ENCODE data around the gene MAP6. TPM values are rescaled to one million over a fixed set of nuclear protein-coding genes. Genes with fewer than 3 reads are reported as not detected.

Gene MAP6
- total and polyA plus RNA-seq, 10 of the 15 experiments (the other 5 are each of a cell fraction or from before 2014, with no cell fraction given): 0.06 to 0.19 (median 0.11) TPM; not detected in 5

DNA sequence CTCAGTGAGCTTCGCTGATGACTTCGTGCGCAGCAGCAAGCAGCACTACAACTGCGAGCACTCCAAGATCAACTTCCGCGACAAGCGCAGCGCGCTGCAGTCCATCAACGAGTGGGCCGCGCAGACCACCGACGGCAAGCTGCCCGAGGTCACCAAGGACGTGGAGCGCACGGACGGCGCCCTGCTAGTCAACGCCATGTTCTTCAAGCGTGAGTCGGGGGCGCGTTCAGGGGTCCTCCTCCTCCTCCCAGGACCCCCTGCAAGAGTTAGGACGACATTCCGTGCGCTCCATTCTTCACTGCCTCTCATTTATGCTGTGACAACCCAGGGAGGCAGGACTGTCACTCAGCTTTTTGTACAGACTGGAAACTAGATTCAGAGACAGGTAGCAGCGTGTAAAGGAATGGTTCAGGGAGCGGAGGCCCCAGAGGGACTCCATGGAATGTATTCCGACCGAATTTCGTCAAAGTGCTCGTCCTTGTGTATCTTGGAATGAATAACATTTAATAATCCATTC, 102.0 kb downstream of the MAP6 start:
- no TSS peak for BruUV-seq (replicated peaks)
- peaks cover 19% of the 10 kb centered on the region for H3K79me2 ChIP-seq (ENCODE audit: control insufficient read depth, insufficient read depth, low read length)
- H3K4me2 ChIP-seq (ENCODE audit: control insufficient read depth, insufficient read depth): no peak overlapping the region
- intact Hi-C loops (cut with micrococcal nuclease; ENCODE audit: unreplicated experiment) (no loop called here), in situ Hi-C loops (cut with MboI) (no loop called here)
- ChIA-PET SMC1A (ENCODE audit: uncharacterized antibody, unreplicated experiment) (no interaction called here), CTCF (interaction anchor here (1.0 kb wide), 1 partner anchor 9 kb away, joined by 4 read pairs; no protein-coding TSS in a partner anchor), RAD21 (ENCODE audit: unreplicated experiment) (no interaction called here), POLR2A (interaction anchor here (1.0 kb wide), 1 partner anchor 31 kb away, joined by 3 read pairs; no protein-coding TSS in a partner anchor)
- FAIRE-seq: no peak
- DNase-seq (ENCODE audit: low read depth, low spot score): no peak
- WGBS (ENCODE audit: insufficient coverage, insufficient replicate concordance, low lambda C conversion rate, missing lambda C conversion rate): 90% methylated on average over 34 of the region's 34 CpGs
- H3K27me3 ChIP-seq (replicated peaks in 1 of 2; ENCODE audit: control insufficient read depth in 2 of 2, insufficient read depth in 2 of 2, low read length in 1 of 2): no peaks in the 10 kb centered on the region
- H3K4me1 ChIP-seq (ENCODE audit: control insufficient read depth, insufficient read depth, low read length): peaks cover 5% of the 10 kb centered on the region; the same call in 1 of the 2 replicates
- TF ChIP-seq TAF1 (IDR thresholded peaks at IDR 0.05; ENCODE audit: borderline replicate concordance, low read depth, low read length): no peak
- TF ChIP-seq ZNF24 (IDR thresholded peaks at IDR 0.05): no peak
- no peak for TF ChIP-seq MTA3 (IDR thresholded peaks at IDR 0.05; ENCODE audit: borderline replicate concordance, low read length)
- no peak for TF ChIP-seq RCOR1 (conservative IDR thresholded peaks at IDR 0.05; ENCODE audit: low read depth, low read length)
- TF ChIP-seq NFYB (IDR thresholded peaks at IDR 0.05; ENCODE audit: insufficient read depth, low read depth, low read length): no peak
- TF ChIP-seq TARDBP (IDR thresholded peaks at IDR 0.05; ENCODE audit: borderline replicate concordance): no peak
- TF ChIP-seq RAD21 (IDR thresholded peaks at IDR 0.05; ENCODE audit: insufficient read depth, low read depth, low read length): no peak
- TF ChIP-seq STAT1 (conservative IDR thresholded peaks at IDR 0.05): no peak
- TF ChIP-seq, protein P1, sequence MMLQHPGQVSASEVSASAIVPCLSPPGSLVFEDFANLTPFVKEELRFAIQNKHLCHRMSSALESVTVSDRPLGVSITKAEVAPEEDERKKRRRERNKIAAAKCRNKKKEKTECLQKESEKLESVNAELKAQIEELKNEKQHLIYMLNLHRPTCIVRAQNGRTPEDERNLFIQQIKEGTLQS (IDR thresholded peaks at IDR 0.05; ENCODE audit: borderline replicate concordance, extremely low read depth, low read depth, low read length): no peak
- no peak for TF ChIP-seq EED (IDR thresholded peaks at IDR 0.05; ENCODE audit: low read depth)
- TF ChIP-seq CREM (IDR thresholded peaks at IDR 0.05; ENCODE audit: low read depth): no peak
- TF ChIP-seq, protein P2, sequence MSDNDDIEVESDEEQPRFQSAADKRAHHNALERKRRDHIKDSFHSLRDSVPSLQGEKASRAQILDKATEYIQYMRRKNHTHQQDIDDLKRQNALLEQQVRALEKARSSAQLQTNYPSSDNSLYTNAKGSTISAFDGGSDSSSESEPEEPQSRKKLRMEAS (IDR thresholded peaks at IDR 0.05; ENCODE audit: low read depth, low read length): no peak
- TF ChIP-seq ZNF207 (IDR thresholded peaks at IDR 0.05; ENCODE audit: borderline replicate concordance): no peak
- peaks cover 4 to 12% of the 10 kb centered on the region in 2 experiments; a peak in 3 of 4 replicates for H3K36me3 ChIP-seq (ENCODE audit: control insufficient read depth in 2 of 2, insufficient read depth in 2 of 2, low read length in 1 of 2)
- no peak overlapping the region for H3K9ac ChIP-seq (ENCODE audit: control insufficient read depth, insufficient read depth, low read length)
- no peak overlapping the region for H3K27ac ChIP-seq (ENCODE audit: control insufficient read depth, insufficient read depth)
- H2AFZ ChIP-seq (ENCODE audit: control insufficient read depth, low read depth, low read length): no peak overlapping the region
- ATAC-seq: no peak
- H4K20me1 ChIP-seq (ENCODE audit: control insufficient read depth, insufficient read depth): no peaks in the 10 kb centered on the region
- no peak overlapping the region for H3K4me3 ChIP-seq
- no peaks in the 10 kb centered on the region for H3K9me3 ChIP-seq (replicated peaks; ENCODE audit: control insufficient read depth, insufficient read depth, low read length)

Measured in GM12878 (cell line).